ENCODE results near the gene ZNF44.

- TF ChIP-seq CTCF (IDR thresholded peaks at IDR 0.05; ENCODE audit: low read length) (no peak), EZH2 (IDR thresholded peaks at IDR 0.05; ENCODE audit: borderline replicate concordance, low read length) (no peak)
These were observed 21.4 kb downstream of the ZNF44 start for GRCh38 chr19:12272980-12273901.

All from OCI-LY1 (cell line).